Measurements from ENCODE around the gene SHROOM3. TPM values are rescaled to one million over a fixed set of nuclear protein-coding genes. Genes with fewer than 3 reads are reported as not detected.

SHROOM3 gene
- total RNA-seq, 2 donors from 2014 or later: 139 to 171 TPM

DNA sequence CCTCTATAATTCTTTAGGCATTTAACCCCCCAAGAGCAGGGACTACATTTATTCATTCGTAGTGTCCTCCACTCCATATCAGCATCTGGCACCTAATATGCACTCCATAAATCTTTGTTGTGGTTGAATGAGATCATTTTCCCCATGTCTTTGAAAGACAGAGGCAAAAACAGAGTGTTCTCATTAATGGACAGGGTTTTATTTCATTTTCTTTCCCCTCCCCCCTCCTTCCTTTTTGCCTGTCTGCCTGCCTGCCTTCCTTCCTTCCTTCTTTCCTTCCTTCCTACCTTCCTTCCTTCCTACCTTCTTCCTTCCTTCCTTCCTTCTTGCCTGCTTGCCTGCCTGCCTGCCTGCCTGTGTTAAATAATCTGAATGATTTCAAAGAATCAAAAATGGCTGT lies 83.2 kb downstream of the SHROOM3 start:
- peaks cover 0 to 19% of the 10 kb centered on the region in 2 donors for H3K4me1 ChIP-seq (ENCODE audit: control insufficient read depth in 1 of 2, low read depth in 2 of 2)
- H3K36me3 ChIP-seq: no peaks in the 10 kb centered on the region
- DNase-seq (ENCODE audit: low spot score): no peak
- no peak for TF ChIP-seq CTCF (IDR thresholded peaks at IDR 0.05)
- no peak overlapping the region for H3K27ac ChIP-seq
- peaks cover 4% of the 10 kb centered on the region for H3K9me3 ChIP-seq
- no peaks in the 10 kb centered on the region for H3K27me3 ChIP-seq (replicated peaks; ENCODE audit: insufficient read depth)
- no peak for ATAC-seq (ENCODE audit: insufficient number of reproducible peaks, low FRiP score, low read depth)
- H3K4me3 ChIP-seq: no peak overlapping the region

DNA sequence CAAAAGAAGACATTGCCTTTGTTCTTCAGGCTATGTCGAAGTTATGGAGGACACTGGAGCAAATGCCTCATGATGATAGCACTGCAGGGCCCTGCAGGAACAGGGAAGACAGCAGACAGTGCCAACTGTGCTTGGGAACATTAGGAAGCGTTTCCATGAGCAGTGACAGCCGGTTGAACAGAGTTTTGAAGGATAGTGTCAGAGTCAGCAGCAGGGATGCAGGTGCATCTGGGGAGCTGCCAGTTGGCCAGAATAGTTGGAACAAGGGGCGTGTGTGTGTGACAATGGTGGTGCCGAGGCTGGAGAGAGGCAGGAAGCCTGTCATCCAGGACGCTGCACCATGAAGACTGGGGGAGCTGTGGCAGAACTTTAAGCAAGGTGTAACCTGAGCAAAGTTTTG lies 88.6 kb downstream of the SHROOM3 start:
- Histone ChIP-seq H3K9me3 (peaks cover 4% of the 10 kb centered on the region), H3K27ac (no peak overlapping the region), H3K4me1 (ENCODE audit: control insufficient read depth in 1 of 2, low read depth in 2 of 2) (peaks cover 14 to 32% of the 10 kb centered on the region in 2 donors), H3K4me3 (no peak overlapping the region), H3K36me3 (no peaks in the 10 kb centered on the region), H3K27me3 (replicated peaks; ENCODE audit: insufficient read depth) (no peaks in the 10 kb centered on the region)
- DNase-seq (ENCODE audit: low spot score): no peak
- ATAC-seq (ENCODE audit: insufficient number of reproducible peaks, low FRiP score, low read depth): no peak
- no peak for TF ChIP-seq CTCF (IDR thresholded peaks at IDR 0.05)

GRCh38 chr4:76525751-76526150 lies 90.7 kb downstream of the SHROOM3 start:
- Histone ChIP-seq H3K4me1 (ENCODE audit: control insufficient read depth in 1 of 2, low read depth in 2 of 2) (peaks cover 14 to 28% of the 10 kb centered on the region in 2 donors), H3K27ac (peak overlapping the region; percentile 76 to 91), H3K4me3 (peak overlapping the region; percentile 42), H3K9me3 (peaks cover 4% of the 10 kb centered on the region), H3K27me3 (replicated peaks; ENCODE audit: insufficient read depth) (no peaks in the 10 kb centered on the region), H3K36me3 (no peaks in the 10 kb centered on the region)
- TF ChIP-seq CTCF (IDR thresholded peaks at IDR 0.05): no peak
- DNase-seq (ENCODE audit: low spot score): no peak
- no peak for ATAC-seq (ENCODE audit: insufficient number of reproducible peaks, low FRiP score, low read depth)

DNA sequence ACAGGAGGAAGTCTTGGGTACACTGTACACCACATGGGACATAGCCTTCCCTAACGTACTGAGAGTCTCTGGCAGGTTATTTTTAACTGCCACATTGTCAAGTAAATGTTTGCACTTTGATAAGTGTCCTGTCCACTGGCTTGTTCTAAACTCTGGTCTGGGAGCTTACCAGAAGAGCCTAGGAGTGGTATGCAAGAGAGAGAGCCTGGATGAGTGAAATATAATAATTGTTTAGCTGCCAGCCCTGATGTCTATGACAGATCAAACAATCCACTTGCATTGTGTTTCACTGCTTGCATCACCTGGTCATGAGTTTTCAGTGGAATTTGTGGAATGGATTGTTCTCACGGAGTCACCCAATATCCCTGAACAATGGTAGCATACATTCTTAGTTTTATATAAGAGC lies 91.6 kb downstream of the SHROOM3 start:
- Histone ChIP-seq H3K36me3 (no peaks in the 10 kb centered on the region), H3K4me1 (ENCODE audit: control insufficient read depth in 1 of 2, low read depth in 2 of 2) (peaks cover 14 to 28% of the 10 kb centered on the region in 2 donors), H3K27ac (peak overlapping the region; percentile 76 to 91), H3K9me3 (peaks cover 2% of the 10 kb centered on the region), H3K27me3 (replicated peaks; ENCODE audit: insufficient read depth) (no peaks in the 10 kb centered on the region), H3K4me3 (peak overlapping the region; percentile 42)
- no peak for ATAC-seq (ENCODE audit: insufficient number of reproducible peaks, low FRiP score, low read depth)
- no peak for DNase-seq (ENCODE audit: low spot score)
- no peak for TF ChIP-seq CTCF (IDR thresholded peaks at IDR 0.05)

- DNase-seq (ENCODE audit: low spot score) (no peak), ATAC-seq (ENCODE audit: insufficient number of reproducible peaks, low FRiP score, low read depth) (no peak)
- no peaks in the 10 kb centered on the region for H3K9me3 ChIP-seq
- no peak overlapping the region for H3K4me3 ChIP-seq
- H3K4me1 ChIP-seq (ENCODE audit: control insufficient read depth in 1 of 2, low read depth in 2 of 2): peaks cover 14 to 28% of the 10 kb centered on the region in 2 donors
- no peak for TF ChIP-seq CTCF (IDR thresholded peaks at IDR 0.05)
- H3K27ac ChIP-seq: peak overlapping the region; percentile 76 to 91
- H3K27me3 ChIP-seq (replicated peaks; ENCODE audit: insufficient read depth): no peaks in the 10 kb centered on the region
- H3K36me3 ChIP-seq: no peaks in the 10 kb centered on the region
Measured at GRCh38 chr4:76527666-76528065, 92.6 kb downstream of the SHROOM3 start.
